K562 (cell line): ENCODE measurements around the gene AUNIP. TPM values are rescaled to one million over a fixed set of nuclear protein-coding genes. Genes with fewer than 3 reads are reported as not detected.

Experiments
- ATAC-seq: fragments of 200-7000 bp; cut with Tn5 transposase; 3 replicates; pipeline ENCODE4 v1.9.1; 2020; ENCODE audit warnings: moderate library complexity
- BruUV-seq: library from RNA; stranded (reverse); fragments of 400-500 nt; replicated peaks from 2 replicates; lab custom pipeline; 2021; lab: Mats Ljungman, UMichigan
- CTCF ChIA-PET: fragments of 300-600 bp; formaldehyde crosslinking; extraction: SDS; loops from one replicate; lab custom pipeline; 2021; ENCODE audit warnings: low intra/inter-chr PET ratio; lab: Yijun Ruan, JAX
- POLR2A ChIA-PET: fragments of 300-600, 350-650 bp; sonication (Branson Sonifier 250); formaldehyde crosslinking; extraction: SDS; loops from one replicate; lab custom pipeline; 2021; ENCODE audit warnings: antibody characterized with exemption, inconsistent platforms; lab: Yijun Ruan, JAX
- DNase-seq, 4 experiments: peaks; one replicate each; pipeline versions ENCODE4 v3.0.0 to v3.0.0-alpha.2; 2011 to 2018; ENCODE audit warnings: low spot score in 3 of 4, mixed read lengths in 3 of 4; ENCODE audit errors: extremely low read depth in 1 of 4
- FAIRE-seq: peaks from 2 replicates; lab custom pipeline; 2011; peaks lifted over from hg19 to GRCh38; lab: Jason Lieb, UNC
- H2AFZ ChIP-seq: 2 replicates; pipeline ENCODE4 v1.6.0; 2011; ENCODE audit warnings: low read depth, low read length, control low read depth, inconsistent platforms
- H3K27ac ChIP-seq: fragments of 200-600 bp; 3 replicates; pipeline ENCODE4 v1.8.0; 2011; ENCODE audit warnings: low read depth, mild to moderate bottlenecking, control low read depth, inconsistent platforms, low read length, moderate library complexity, mixed read lengths; ENCODE audit errors: extremely low read depth
- H3K27me3 ChIP-seq, 2 experiments: fragments of 300-600 bp in 1 of 2; 2 replicates in 1 of 2; 3 replicates in 1 of 2; pipeline versions ENCODE4 v1.6.0 to v1.8.0; 2011; ENCODE audit warnings: inconsistent platforms in 2 of 2, low read length in 2 of 2, mild to moderate bottlenecking in 1 of 2, mixed read lengths in 1 of 2, moderate library complexity in 1 of 2; ENCODE audit not compliant: control insufficient read depth in 2 of 2, insufficient read depth in 2 of 2
- H3K36me3 ChIP-seq: fragments of 300-600 bp; 3 replicates; pipeline ENCODE4 v1.8.0; 2011; ENCODE audit warnings: mild to moderate bottlenecking, low read length, inconsistent platforms; ENCODE audit not compliant: control insufficient read depth, insufficient read depth
- H3K4me1 ChIP-seq, 2 experiments: fragments of 200-600 bp in 1 of 2; replicated peaks in 1 of 2; 2 replicates in 1 of 2; 3 replicates in 1 of 2; pipeline versions ENCODE4 v1.5.1 to v1.8.0; 2011; ENCODE audit warnings: inconsistent platforms in 2 of 2, low read length in 2 of 2, mild to moderate bottlenecking in 1 of 2, mixed read lengths in 1 of 2, moderate library complexity in 1 of 2; ENCODE audit not compliant: control insufficient read depth in 2 of 2, insufficient read depth in 2 of 2
- H3K4me2 ChIP-seq: 2 replicates; pipeline ENCODE4 v1.6.1; 2011; ENCODE audit warnings: low read length, control low read depth, inconsistent platforms, mixed read lengths; ENCODE audit not compliant: insufficient read depth
- H3K4me3 ChIP-seq: fragments of 200-600 bp; sonication (generic), shearing (Covaris generic); 2 replicates; pipeline ENCODE4 v1.5.1; 2016; ENCODE audit warnings: control low read depth, inconsistent platforms
- H3K79me2 ChIP-seq: fragments of 200-600 bp; 3 replicates; pipeline ENCODE4 v1.8.0; 2011; ENCODE audit warnings: low read length, inconsistent platforms; ENCODE audit not compliant: control insufficient read depth, insufficient read depth
- H3K9ac ChIP-seq, 2 experiments: 2 replicates each; pipeline versions ENCODE4 v1.6.0 to v1.6.1; 2011; ENCODE audit warnings: low read depth in 2 of 2, low read length in 2 of 2, control low read depth in 1 of 2, inconsistent platforms in 1 of 2, mild to moderate bottlenecking in 1 of 2, mixed read lengths in 1 of 2; ENCODE audit not compliant: insufficient read depth in 1 of 2
- H3K9me1 ChIP-seq: one replicate; pipeline ENCODE4 v1.6.0; 2011; ENCODE audit warnings: inconsistent platforms, mild to moderate bottlenecking, low read length, moderate library complexity; ENCODE audit not compliant: control insufficient read depth, insufficient read depth
- H3K9me3 ChIP-seq: replicated peaks from 2 replicates; pipeline ENCODE4 v1.5.1; 2011; ENCODE audit warnings: low read depth, low read length, inconsistent platforms; ENCODE audit not compliant: control insufficient read depth, insufficient read depth
- H4K20me1 ChIP-seq: replicated peaks from 2 replicates; pipeline ENCODE4 v1.6.1; 2011; ENCODE audit warnings: low read length, inconsistent platforms, mixed read lengths; ENCODE audit not compliant: control insufficient read depth, insufficient read depth
- ARID2 ChIP-seq: fragments of 450-650 bp; IDR thresholded peaks from 2 replicates; pipeline ENCODE4 v1.6.1; 2017; ENCODE audit warnings: antibody characterized with exemption, mild to moderate bottlenecking
- BRF1 ChIP-seq: IDR thresholded peaks from 3 replicates; pipeline ENCODE4 v1.6.1; 2011; ENCODE audit warnings: borderline replicate concordance, mild to moderate bottlenecking; ENCODE audit not compliant: insufficient read length; ENCODE audit errors: extremely low read depth
- HDAC3 ChIP-seq: fragments of 450-650 bp; IDR thresholded peaks from 2 replicates; pipeline ENCODE4 v1.6.1; 2018; ENCODE audit warnings: borderline replicate concordance, mild to moderate bottlenecking, moderate library complexity; ENCODE audit not compliant: partially characterized antibody
- MAFF ChIP-seq: IDR thresholded peaks from 2 replicates; pipeline ENCODE4 v1.6.1; 2012; ENCODE audit warnings: low read length, improper control_type of control experiment
- MECOM ChIP-seq: fragments of 250-450 bp; sonication (Bioruptor Pico); IDR thresholded peaks from 2 replicates; pipeline ENCODE4 v1.8.0; 2022; ENCODE audit warnings: inconsistent platforms
- MED1 ChIP-seq: sonication (generic); formaldehyde crosslinking; IDR thresholded peaks from 2 replicates; pipeline ENCODE4 v1.8.1; 2023; ENCODE audit warnings: missing genetic modification reagents, borderline replicate concordance
- NFE2L1 ChIP-seq: fragments of 450-650 bp; IDR thresholded peaks from 2 replicates; pipeline ENCODE4 v1.6.1; 2016; ENCODE audit warnings: missing genetic modification characterization, low read depth, mild to moderate bottlenecking, missing compliant biosample characterization, moderate library complexity, borderline replicate concordance
- NR1H2 ChIP-seq: sonication (generic); formaldehyde crosslinking; IDR thresholded peaks from 2 replicates; pipeline ENCODE4 v1.4.0; 2020; ENCODE audit warnings: mild to moderate bottlenecking, missing genetic modification reagents
- POLR2B ChIP-seq: fragments of 450-650 bp; IDR thresholded peaks from 2 replicates; pipeline ENCODE4 v1.6.1; 2018; ENCODE audit warnings: low read depth; ENCODE audit not compliant: partially characterized antibody
- TAF15 ChIP-seq: fragments of 200-400 bp; formaldehyde crosslinking; IDR thresholded peaks from 2 replicates; pipeline ENCODE4 v1.6.1; 2017; ENCODE audit warnings: mild to moderate bottlenecking, low read depth, low read length, moderate library complexity
- TGIF2 ChIP-seq: sonication (generic); formaldehyde crosslinking; IDR thresholded peaks from 2 replicates; pipeline ENCODE4 v1.8.1; 2022; ENCODE audit warnings: mild to moderate bottlenecking, missing genetic modification reagents, moderate library complexity
- ZFP30 ChIP-seq: fragments of 250-450 bp; sonication (Bioruptor Pico); IDR thresholded peaks from 2 replicates; pipeline ENCODE4 v1.8.0; 2022; ENCODE audit warnings: moderate library complexity, mild to moderate bottlenecking, inconsistent platforms, borderline replicate concordance
- ZNF253 ChIP-seq: fragments of 250-450 bp; sonication (Bioruptor Pico); conservative IDR thresholded peaks from 2 replicates; pipeline ENCODE4 v1.6.1; 2021; ENCODE audit warnings: mild to moderate bottlenecking
- ZNF707 ChIP-seq: fragments of 250-450 bp; sonication (Bioruptor Pico); conservative IDR thresholded peaks from 2 replicates; pipeline ENCODE4 v1.8.0; 2022; ENCODE audit warnings: inconsistent platforms, mild to moderate bottlenecking, moderate library complexity
- WGBS: fragments of 100-300 bp; shearing (Covaris generic); methylation state at CpG from one replicate; pipeline ENCODE4 v1.1.6; 2016; ENCODE audit warnings: low coverage, mixed read lengths; ENCODE audit not compliant: insufficient coverage; ENCODE audit errors: missing lambda C conversion rate; 5-methylcytosine and 5-hydroxymethylcytosine counted together
- in situ Hi-C: fragments of 300-500 bp; cut with MboI; formaldehyde crosslinking; loops from 4 replicates; pipeline ENCODE4 v1.15.0; 2018; ENCODE audit warnings: inconsistent platforms, mixed read lengths
- intact Hi-C: fragments of 100-400 bp; cut with micrococcal nuclease; formaldehyde crosslinking; loops from 2 replicates; pipeline ENCODE4 v1.14.2; 2022
- polyA plus RNA-seq, 8 experiments: library from polyadenylated mRNA; depleted of rRNA in 4 of 8; stranded (reverse) in 5 of 8; unstranded in 3 of 8; fragments of >200 nt; fragmentation: Nextera tagmentation in 2 of 8; fragmentation: Illumina TruSeq in 1 of 8; extraction: Ambion mirVana in 2 of 8; extraction: Trizol in 1 of 8; gene quantifications; 2 replicates each; pipeline versions ENCODE4 v1.2.1 to v1.2.3, GENCODE V29; 2011 to 2014; ENCODE audit warnings: inconsistent platforms in 1 of 8, missing spikeins in 1 of 8
- total RNA-seq, 7 experiments: library from RNA; depleted of rRNA in 6 of 7; stranded (reverse); fragments of >200 nt in 6 of 7; fragmentation: Illumina TruSeq in 2 of 7; extraction: Trizol in 2 of 7; gene quantifications; 2 replicates each; pipeline versions ENCODE4 v1.2.1 to v1.2.3, GENCODE V29; 2011 to 2021; ENCODE audit warnings: low replicate concordance in 1 of 7
- TF ChIP-seq, protein P1 (sequence below): IDR thresholded peaks from 3 replicates; pipeline ENCODE4 v1.6.1; 2011; ENCODE audit warnings: borderline replicate concordance, mild to moderate bottlenecking; ENCODE audit not compliant: insufficient read length, insufficient read depth

Gene AUNIP
- total and polyA plus RNA-seq, 9 of the 15 experiments (the other 6 are each of a cell fraction or from before 2014, with no cell fraction given) = 12.1 to 53.8 (median 47.1) TPM

DNA sequence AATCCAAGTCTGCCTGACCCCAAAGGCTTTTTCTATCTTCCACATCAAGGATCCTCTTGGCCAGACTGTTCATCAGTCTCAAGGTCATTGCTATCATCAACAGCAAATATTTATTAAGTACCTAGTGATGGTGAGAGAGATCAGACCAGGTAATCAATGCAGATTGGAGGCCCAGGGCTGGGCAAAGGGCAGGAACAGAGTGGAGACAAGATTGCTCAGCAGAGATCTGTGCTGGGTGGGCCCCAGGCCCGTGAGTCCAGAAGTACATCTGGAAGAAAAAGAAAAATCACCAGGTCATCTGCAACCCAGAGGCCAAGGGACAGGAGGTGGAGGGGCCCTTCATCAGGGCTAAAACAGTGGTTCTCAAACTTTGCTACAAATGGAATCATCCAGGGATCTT, 26.3 kb upstream of the AUNIP start:
- no peaks in the 10 kb centered on the region for H3K79me2 ChIP-seq
- no peak for ATAC-seq
- peaks cover 22% of the 10 kb centered on the region in 2 experiments for H3K4me1 ChIP-seq
- WGBS = 43% methylated on average over 1 of the region's 1 CpG
- no peaks in the 10 kb centered on the region for H3K9me3 ChIP-seq
- POLR2A ChIA-PET = interaction anchor here (7.9 kb wide), 1 partner anchor 10 kb away, joined by 76 read pairs; no protein-coding TSS in a partner anchor
- in situ Hi-C loops = no loop called here
- H2AFZ ChIP-seq = no peak overlapping the region
- TF ChIP-seq, protein P1, sequence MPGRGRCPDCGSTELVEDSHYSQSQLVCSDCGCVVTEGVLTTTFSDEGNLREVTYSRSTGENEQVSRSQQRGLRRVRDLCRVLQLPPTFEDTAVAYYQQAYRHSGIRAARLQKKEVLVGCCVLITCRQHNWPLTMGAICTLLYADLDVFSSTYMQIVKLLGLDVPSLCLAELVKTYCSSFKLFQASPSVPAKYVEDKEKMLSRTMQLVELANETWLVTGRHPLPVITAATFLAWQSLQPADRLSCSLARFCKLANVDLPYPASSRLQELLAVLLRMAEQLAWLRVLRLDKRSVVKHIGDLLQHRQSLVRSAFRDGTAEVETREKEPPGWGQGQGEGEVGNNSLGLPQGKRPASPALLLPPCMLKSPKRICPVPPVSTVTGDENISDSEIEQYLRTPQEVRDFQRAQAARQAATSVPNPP = no peak
- TF ChIP-seq, all 486 proteins: peak for 0
- CTCF ChIA-PET = no interaction called here
- Histone ChIP-seq H4K20me1 (no peaks in the 10 kb centered on the region), H3K9ac (no peak overlapping the region), H3K4me3 (no peak overlapping the region), H3K4me2 (no peak overlapping the region), H3K36me3 (peaks cover 5% of the 10 kb centered on the region; the same call in 1 of the 3 replicates), H3K27me3 (no peaks in the 10 kb centered on the region), H3K27ac (no peak overlapping the region), H3K9me1 (no peaks in the 10 kb centered on the region)
- intact Hi-C loops = loop anchor here (5.0 kb wide), 1 partner anchor 63 kb away; no protein-coding TSS in a partner anchor
- no TSS peak for BruUV-seq
- no peak for DNase-seq
- FAIRE-seq = no peak

GRCh38 chr1:25881266-25881665, 22.0 kb upstream of the AUNIP start:
- FAIRE-seq = no peak
- H3K9me1 ChIP-seq = no peaks in the 10 kb centered on the region
- H3K79me2 ChIP-seq = no peaks in the 10 kb centered on the region
- H3K36me3 ChIP-seq = no peaks in the 10 kb centered on the region
- H3K27me3 ChIP-seq = no peaks in the 10 kb centered on the region
- no peak overlapping the region for H3K4me3 ChIP-seq
- no peak for DNase-seq
- H2AFZ ChIP-seq = no peak overlapping the region
- no peak overlapping the region for H3K4me2 ChIP-seq
- no peaks in the 10 kb centered on the region for H3K9me3 ChIP-seq
- intact Hi-C loops = no loop called here
- peaks cover 16 to 24% of the 10 kb centered on the region in 2 experiments; a peak in 4 of 5 replicates for H3K4me1 ChIP-seq
- H3K9ac ChIP-seq = peak overlapping the region in 1 of 2 experiments; percentile 75; a peak in 2 of 4 replicates
- no TSS peak for BruUV-seq
- CTCF ChIA-PET = no interaction called here
- H3K27ac ChIP-seq = no peak overlapping the region
- POLR2A ChIA-PET = interaction anchor here (0.8 to 7.9 kb wide), 4 partner anchors 11 to 24 kb away, joined by 3 to 76 read pairs (median 6); no protein-coding TSS in a partner anchor
- in situ Hi-C loops = no loop called here
- H4K20me1 ChIP-seq = no peaks in the 10 kb centered on the region
- TF ChIP-seq NFE2L1 (tag) (no peak), TGIF2 (CRISPR knock-in tag) (no peak), MECOM (CRISPR knock-in tag) (no peak), ZNF253 (CRISPR knock-in tag) (no peak), MAFF (no peak), NR1H2 (CRISPR knock-in tag) (no peak), BRF1 (no peak), POLR2B (no peak), ARID2 (no peak), TAF15 (no peak), ZFP30 (CRISPR knock-in tag) (no peak), HDAC3 (no peak), ZNF707 (CRISPR knock-in tag) (no peak), MED1 (CRISPR knock-in tag) (no peak)
- TF ChIP-seq, all 486 proteins: peak for 0
- WGBS = 71% methylated on average over 11 of the region's 11 CpGs
- no peak for ATAC-seq
